HepG2 (cell line): ENCODE results near the gene GTPBP6. TPM values are rescaled to one million over a fixed set of nuclear protein-coding genes. Genes with fewer than 3 reads are reported as not detected.

Source experiments
- ATF6 ChIP-seq: sonication (generic); formaldehyde crosslinking; conservative IDR thresholded peaks from 2 replicates; pipeline ENCODE4 v1.4.0; 2020; ENCODE audit warnings: missing genetic modification reagents
- CBX5 ChIP-seq: sonication (generic); formaldehyde crosslinking; IDR thresholded peaks from 2 replicates; pipeline ENCODE4 v1.4.0; 2020; ENCODE audit warnings: missing genetic modification reagents, borderline replicate concordance
- CHD2 ChIP-seq: IDR thresholded peaks from 2 replicates; pipeline ENCODE4 v1.6.1; 2011; ENCODE audit warnings: low read depth, low read length, improper control_type of control experiment
- CSRNP2 ChIP-seq: sonication (generic); formaldehyde crosslinking; conservative IDR thresholded peaks from 2 replicates; pipeline ENCODE4 v1.8.0; 2022; ENCODE audit warnings: low read depth, missing genetic modification reagents
- GPN1 ChIP-seq: sonication (generic); formaldehyde crosslinking; IDR thresholded peaks from 2 replicates; pipeline ENCODE4 v1.5.1; 2020; ENCODE audit warnings: missing genetic modification reagents, borderline replicate concordance
- HDAC6 ChIP-seq: fragments of 200-600 bp; sonication (generic); IDR thresholded peaks from 2 replicates; pipeline ENCODE4 v1.7.0; 2017; ENCODE audit warnings: mild to moderate bottlenecking, antibody characterized with exemption, low read length, low read depth
- HNF1A ChIP-seq, 2 experiments: sonication (generic) in 1 of 2; formaldehyde crosslinking in 1 of 2; IDR thresholded peaks; 2 replicates each; pipeline versions ENCODE4 v1.4.0 to v1.6.1; 2016 to 2020; ENCODE audit warnings: borderline replicate concordance in 1 of 2, low read depth in 1 of 2, mild to moderate bottlenecking in 1 of 2, missing genetic modification reagents in 1 of 2
- HNF4A ChIP-seq: sonication (generic); formaldehyde crosslinking; IDR thresholded peaks from 2 replicates; pipeline ENCODE4 v1.4.0; 2020; ENCODE audit warnings: missing genetic modification reagents
- KDM1A ChIP-seq: IDR thresholded peaks from 2 replicates; pipeline ENCODE4 v1.6.1; 2016; ENCODE audit warnings: missing compliant biosample characterization
- MIER3 ChIP-seq: IDR thresholded peaks from 2 replicates; pipeline ENCODE4 v1.6.1; 2016; ENCODE audit warnings: missing compliant biosample characterization, borderline replicate concordance
- PHF5A ChIP-seq: IDR thresholded peaks from one replicate; pipeline ENCODE4 v1.6.1; 2018; ENCODE audit warnings: low read depth, missing genetic modification reagents; ENCODE audit not compliant: unreplicated experiment
- REL ChIP-seq: sonication (generic); formaldehyde crosslinking; conservative IDR thresholded peaks from 2 replicates; pipeline ENCODE4 v1.8.0; 2022; ENCODE audit warnings: mild to moderate bottlenecking, missing genetic modification reagents, moderate library complexity
- SMYD3 ChIP-seq: sonication (generic); formaldehyde crosslinking; IDR thresholded peaks from 2 replicates; pipeline ENCODE4 v1.8.1; 2023; ENCODE audit warnings: mild to moderate bottlenecking, missing genetic modification reagents
- ZBTB46 ChIP-seq: sonication (generic); formaldehyde crosslinking; IDR thresholded peaks from 2 replicates; pipeline ENCODE4 v1.4.0; 2020; ENCODE audit warnings: mild to moderate bottlenecking, missing genetic modification reagents, borderline replicate concordance
- ZFP37 ChIP-seq: sonication (generic); formaldehyde crosslinking; IDR thresholded peaks from 2 replicates; pipeline ENCODE4 v1.4.0; 2020; ENCODE audit warnings: missing genetic modification reagents, borderline replicate concordance
- ZFP62 ChIP-seq: sonication (generic); formaldehyde crosslinking; IDR thresholded peaks from 2 replicates; pipeline ENCODE4 v1.4.0; 2020; ENCODE audit warnings: missing genetic modification reagents
- ZFY ChIP-seq: sonication (generic); formaldehyde crosslinking; IDR thresholded peaks from 2 replicates; pipeline ENCODE4 v1.4.0; 2020; ENCODE audit warnings: missing genetic modification reagents
- ZNF501 ChIP-seq: sonication (generic); formaldehyde crosslinking; IDR thresholded peaks from 2 replicates; pipeline ENCODE4 v1.5.1; 2020; ENCODE audit warnings: mild to moderate bottlenecking, moderate library complexity, missing genetic modification reagents
- ZNF549 ChIP-seq: sonication (generic); formaldehyde crosslinking; IDR thresholded peaks from 2 replicates; pipeline ENCODE4 v1.5.0; 2020; ENCODE audit warnings: missing genetic modification reagents
- ZSCAN30 ChIP-seq: sonication (generic); formaldehyde crosslinking; IDR thresholded peaks from 2 replicates; pipeline ENCODE4 v1.5.0; 2020; ENCODE audit warnings: mild to moderate bottlenecking, missing genetic modification reagents
- polyA plus RNA-seq, 8 experiments: library from polyadenylated mRNA; depleted of rRNA in 3 of 8; stranded (reverse) in 7 of 8; unstranded in 1 of 8; fragments of >200 nt; fragmentation: Illumina TruSeq in 4 of 8; extraction: Trizol in 4 of 8; gene quantifications; 2 replicates each; pipeline versions ENCODE4 v1.2.1 to v1.2.3, GENCODE V29; 2011 to 2016; ENCODE audit warnings: low read depth in 4 of 8, missing spikeins in 1 of 8, mixed read lengths in 1 of 8; ENCODE audit not compliant: insufficient read depth in 1 of 8
- total RNA-seq, 5 experiments: library from RNA; depleted of rRNA; stranded (reverse); fragments of >200 nt; fragmentation: Illumina TruSeq; extraction: Trizol; gene quantifications; 2 replicates each; pipeline ENCODE4 v1.2.3, GENCODE V29; 2016; ENCODE audit warnings: low read depth in 1 of 5

GTPBP6 gene
- total and polyA plus RNA-seq, 2 of the 13 experiments (the other 11 are each of a cell fraction or from before 2014, with no cell fraction given): 20.2 to 39.6 TPM

- TF ChIP-seq ZBTB46 (CRISPR knock-in tag): no peak
- no peak for TF ChIP-seq CBX5
- no peak for TF ChIP-seq ZSCAN30
- no peak for TF ChIP-seq HNF4A
- no peak for TF ChIP-seq ATF6 (CRISPR knock-in tag)
- no peak for TF ChIP-seq MIER3 (CRISPR knock-in tag)
- TF ChIP-seq ZFY (CRISPR knock-in tag): no peak; the same call in 1 of the 2 replicates
- no peak for TF ChIP-seq CSRNP2 (CRISPR knock-in tag)
- TF ChIP-seq GPN1 (CRISPR knock-in tag): no peak
- TF ChIP-seq ZNF549 (CRISPR knock-in tag): no peak
- no peak for TF ChIP-seq HDAC6
- no peak for TF ChIP-seq KDM1A (CRISPR knock-in tag)
- no peak for TF ChIP-seq SMYD3 (CRISPR knock-in tag)
- TF ChIP-seq REL (CRISPR knock-in tag): no peak
- TF ChIP-seq HNF1A (IDR thresholded peaks at IDR 0.05; ENCODE audit: low read depth): no peak
- no peak for TF ChIP-seq HNF1A (CRISPR knock-in tag; IDR thresholded peaks at IDR 0.05; ENCODE audit: borderline replicate concordance)
- TF ChIP-seq ZFP37 (CRISPR knock-in tag): no peak; the same call in 1 of the 2 replicates
- no peak for TF ChIP-seq ZNF501 (CRISPR knock-in tag)
- no peak for TF ChIP-seq PHF5A (CRISPR knock-in tag)
- TF ChIP-seq ZFP62 (CRISPR knock-in tag): no peak
- TF ChIP-seq CHD2: no peak
These were observed 5.4 kb upstream of the GTPBP6 start (continued) for GRCh38 chrX:323721-324628.
